GM18861 (cell line): ENCODE data around the gene ARL15.

Source experiments
- ATAC-seq: cut with Tn5 transposase; IDR thresholded peaks from one replicate; pipeline ENCODE4 v1.9.1; 2021; ENCODE audit not compliant: unreplicated experiment

The ARL15 gene

GRCh38 chr5:54162184-54162583 lies 148.2 kb downstream of the ARL15 start:
- no peak for ATAC-seq

GRCh38 chr5:54160329-54160728 lies 150.0 kb downstream of the ARL15 start:
- ATAC-seq: no peak

DNA sequence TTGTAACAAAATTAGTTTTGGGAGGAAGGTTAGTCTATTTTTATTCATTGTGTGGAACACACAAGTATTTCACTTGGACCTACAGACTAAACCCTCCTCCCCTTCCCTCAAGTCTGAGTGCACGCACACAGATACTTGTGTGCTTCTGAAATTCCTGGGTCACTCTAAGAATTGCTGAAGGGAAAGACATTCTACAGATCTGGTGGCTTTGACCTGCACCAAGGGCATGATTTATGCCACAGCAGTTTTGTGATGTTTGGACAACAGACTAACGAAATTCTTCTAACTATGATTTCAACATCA lies 150.5 kb downstream of the ARL15 start:
- ATAC-seq: no peak

- peak; percentile 72 for ATAC-seq
Measured at GRCh38 chr5:54159153-54159892, 151.1 kb downstream of the ARL15 start.

- ATAC-seq: no peak
Measured at GRCh38 chr5:54156577-54156976, 153.8 kb downstream of the ARL15 start.

DNA sequence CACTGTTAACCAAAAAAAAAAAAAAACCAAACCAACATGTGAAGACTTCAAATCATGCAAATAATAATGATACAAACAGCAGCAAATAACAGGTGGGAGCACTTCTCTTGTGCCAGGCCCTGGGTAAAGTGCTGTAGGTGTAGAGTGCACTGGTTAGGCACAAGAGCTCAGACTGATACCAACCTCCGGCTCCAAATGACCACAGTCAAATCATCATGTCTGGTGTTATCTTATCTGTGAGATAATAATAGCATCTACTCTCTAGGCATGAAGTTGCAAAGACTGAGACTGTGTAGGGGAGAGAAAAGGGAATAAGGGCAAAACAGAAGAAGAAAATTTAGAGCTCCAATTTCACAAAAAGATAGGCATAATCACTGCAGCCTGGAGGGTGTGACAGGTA lies 159.5 kb downstream of the ARL15 start:
- no peak for ATAC-seq

DNA sequence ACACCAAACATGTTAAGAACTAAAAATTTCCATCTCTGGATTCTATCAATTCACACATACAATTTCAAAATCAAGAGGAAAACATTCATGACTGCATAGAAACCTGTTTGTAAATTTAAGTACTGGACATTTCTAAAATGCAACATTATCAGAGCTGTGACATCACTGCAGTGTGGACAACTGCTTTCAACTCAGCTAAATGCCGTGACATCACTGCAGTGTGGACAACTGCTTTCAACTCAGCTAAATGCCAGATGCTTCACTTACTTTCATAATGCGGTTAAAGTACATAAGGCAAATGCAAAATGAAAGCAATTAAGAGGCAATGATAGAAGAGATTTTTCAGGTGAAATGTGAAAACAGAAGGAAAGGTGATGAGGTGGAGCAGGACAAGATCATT lies 161.5 kb downstream of the ARL15 start:
- no peak for ATAC-seq

DNA sequence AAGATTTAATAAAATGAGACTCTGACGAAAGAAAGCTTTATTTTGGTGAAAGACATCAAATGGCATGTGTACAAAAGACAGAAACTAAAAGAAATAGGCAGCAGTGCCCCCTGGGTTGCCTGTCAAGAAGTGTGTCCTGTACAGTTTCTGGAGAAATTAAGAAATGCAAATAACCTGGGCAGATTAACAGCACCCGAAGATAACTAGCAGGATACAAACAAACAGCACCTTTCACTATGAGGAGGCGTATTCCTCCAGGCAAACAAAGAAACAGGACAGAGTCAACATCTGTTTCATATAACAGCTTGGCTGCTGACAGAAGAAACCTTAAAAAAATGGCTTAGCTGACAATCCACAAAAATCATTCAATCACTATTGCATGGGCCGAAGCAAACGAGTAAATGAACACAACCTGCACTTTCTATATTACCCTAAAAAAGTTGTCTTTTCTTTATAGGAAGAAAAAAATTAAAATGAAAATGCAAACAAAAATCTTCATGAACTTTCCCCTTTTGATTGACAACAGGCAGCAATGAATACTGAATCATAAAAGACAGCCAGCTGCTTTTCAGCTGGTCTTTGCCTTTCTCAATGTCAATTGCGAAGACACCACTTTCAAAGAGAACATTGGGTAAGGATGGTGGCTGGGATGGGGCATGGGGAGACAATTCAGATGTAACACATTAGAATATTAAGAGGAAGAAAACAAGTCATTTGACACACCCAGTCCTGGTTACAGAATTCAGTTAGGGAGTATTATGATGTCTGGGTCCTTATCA lies 162.1 kb downstream of the ARL15 start:
- ATAC-seq: no peak

DNA sequence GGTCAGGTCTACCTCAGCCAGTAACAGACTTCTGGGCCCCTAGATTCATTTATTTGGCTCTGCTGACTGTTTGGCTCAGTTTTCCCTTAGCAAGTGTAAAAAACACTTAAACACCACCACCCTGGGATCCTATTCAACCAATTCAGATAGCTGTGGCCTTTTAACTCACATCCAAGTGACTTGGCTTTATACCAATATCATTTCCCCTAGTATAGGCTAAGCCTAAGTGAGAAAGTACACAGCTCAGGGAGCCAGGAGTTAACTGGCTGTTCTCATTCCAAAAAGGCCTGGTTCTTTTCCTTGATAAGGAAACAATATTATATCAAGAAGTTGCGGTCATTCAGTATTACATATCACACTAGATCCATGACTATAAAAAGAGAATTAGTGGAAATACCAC lies 163.5 kb downstream of the ARL15 start:
- no peak for ATAC-seq

GRCh38 chr5:54146390-54146789 lies 164.0 kb downstream of the ARL15 start:
- no peak for ATAC-seq

GRCh38 chr5:54140247-54140840 lies 170.0 kb downstream of the ARL15 start:
- ATAC-seq: no peak

DNA sequence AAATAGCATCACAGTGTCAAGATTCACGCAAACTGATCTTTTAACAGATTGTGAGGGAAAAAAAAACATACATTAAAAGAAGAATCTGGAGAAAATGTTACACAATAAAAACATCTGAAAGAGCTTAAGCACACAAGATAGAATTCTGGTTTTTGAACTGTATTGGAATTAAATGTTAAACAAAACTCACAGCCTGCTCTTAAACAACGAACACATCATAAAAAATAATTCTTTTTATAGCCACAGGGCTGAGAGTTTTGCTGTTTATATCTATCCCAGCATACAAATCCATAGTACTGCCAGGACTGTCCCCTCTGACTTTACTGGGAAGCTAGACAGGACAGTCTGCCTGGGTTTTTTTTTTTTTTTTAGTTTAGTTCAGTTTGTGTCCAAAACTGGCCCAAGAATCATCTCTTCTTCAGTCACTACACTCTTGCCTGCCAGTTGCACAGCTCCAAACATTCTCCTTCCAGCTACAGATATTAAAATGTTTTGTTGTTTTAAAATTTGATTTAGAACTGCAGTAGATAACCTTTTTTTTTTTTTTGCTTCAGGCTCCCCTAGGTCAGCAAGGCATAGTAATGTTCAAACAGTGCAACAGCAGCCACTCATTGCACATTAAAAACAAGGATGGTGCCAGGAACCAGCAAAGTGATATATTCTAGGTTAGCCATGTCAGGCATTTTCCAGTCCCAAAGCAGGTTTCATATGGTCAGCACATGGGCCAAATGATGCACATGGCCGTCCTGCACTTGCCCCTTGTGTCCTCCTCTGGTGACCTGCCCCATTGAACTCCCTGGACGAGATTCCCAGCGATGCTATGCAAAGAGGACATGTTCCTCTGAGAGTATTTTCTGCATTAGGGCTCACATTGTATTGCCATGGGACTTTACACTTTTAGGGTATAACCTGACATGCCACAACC lies 173.6 kb downstream of the ARL15 start:
- no peak for ATAC-seq

DNA sequence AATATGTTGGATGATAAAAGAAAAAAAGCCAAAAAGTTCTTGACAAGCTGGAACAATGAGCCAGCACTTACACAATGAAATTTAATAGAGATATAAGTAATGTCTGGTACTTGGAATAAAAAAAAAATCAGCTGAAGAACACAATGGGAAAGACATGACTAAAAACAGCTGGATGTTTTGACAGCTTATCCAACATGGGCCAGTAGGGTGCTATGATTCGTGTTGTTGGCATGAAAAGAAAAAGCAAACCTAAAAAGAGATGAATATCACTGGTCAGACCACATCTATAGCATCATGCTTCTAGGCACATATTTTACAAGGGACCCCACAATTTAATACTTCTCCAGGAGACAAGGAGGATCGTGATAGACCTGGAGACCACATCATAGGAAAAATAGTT lies 175.3 kb downstream of the ARL15 start:
- ATAC-seq: no peak

GRCh38 chr5:54133917-54134316 lies 176.5 kb downstream of the ARL15 start:
- ATAC-seq: no peak

- no peak for ATAC-seq
Measured at GRCh38 chr5:54120473-54120872, 189.9 kb downstream of the ARL15 start.

DNA sequence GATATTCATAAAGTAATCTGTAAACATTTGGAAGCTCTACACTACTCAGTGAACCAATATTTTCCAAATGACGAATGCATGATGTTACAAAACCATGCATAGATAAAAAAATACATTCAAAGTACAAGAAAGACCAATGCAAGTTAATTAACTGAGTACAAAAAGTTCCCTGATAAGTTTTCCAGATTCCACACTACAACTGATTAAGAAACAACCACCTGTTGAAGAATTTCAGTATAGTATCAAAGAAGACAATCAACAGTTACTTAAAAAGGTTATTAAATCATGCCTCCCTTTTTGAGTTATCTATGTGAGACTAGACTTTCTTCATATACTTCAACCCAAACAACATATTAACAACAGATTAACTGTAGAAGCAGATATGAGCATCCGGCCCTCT lies 192.4 kb downstream of the ARL15 start:
- no peak for ATAC-seq

GRCh38 chr5:54115735-54116403 lies 194.5 kb downstream of the ARL15 start:
- ATAC-seq: no peak

- ATAC-seq: no peak
Measured at GRCh38 chr5:54113060-54113459, 197.3 kb downstream of the ARL15 start.

DNA sequence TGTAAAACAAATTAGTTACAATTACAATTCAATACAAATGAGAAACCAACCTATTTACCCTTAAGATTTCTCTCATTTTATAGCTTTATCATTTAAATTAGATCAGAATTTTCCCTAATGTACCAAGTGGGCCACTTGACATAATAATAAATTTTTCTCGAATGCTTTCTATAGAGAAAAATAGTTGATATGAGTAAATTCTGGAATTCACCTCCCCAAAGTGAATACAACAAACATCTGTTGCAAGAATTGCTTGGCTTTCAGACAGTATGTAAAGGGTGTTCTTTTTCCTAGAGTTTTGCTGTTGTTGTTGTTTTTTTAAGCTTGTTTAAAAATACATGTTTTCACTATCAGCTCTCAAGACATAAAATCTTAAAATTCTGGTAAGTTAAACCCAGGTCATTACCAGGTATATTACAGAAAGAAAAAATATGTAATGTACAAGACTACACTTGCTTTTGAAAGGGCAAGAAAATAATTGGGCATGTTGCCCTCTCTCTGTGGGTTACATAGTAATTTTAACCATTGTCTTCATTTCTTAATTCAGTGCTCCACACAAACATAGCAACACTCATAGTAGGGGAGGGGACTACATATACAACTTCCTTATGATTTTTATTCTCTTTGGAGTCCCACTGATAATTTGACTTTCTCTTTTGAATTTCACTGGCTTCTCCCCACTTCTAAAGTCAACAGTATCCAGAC lies 200.6 kb downstream of the ARL15 start:
- ATAC-seq: no peak

GRCh38 chr5:54108136-54108535 lies 202.2 kb downstream of the ARL15 start:
- ATAC-seq: no peak
